ENCODE measurements around the gene NR1H4. TPM values are rescaled to one million over a fixed set of nuclear protein-coding genes. Genes with fewer than 3 reads are reported as not detected.

NR1H4 gene
- total RNA-seq, 1 donor from 2014 or later = not detected

DNA sequence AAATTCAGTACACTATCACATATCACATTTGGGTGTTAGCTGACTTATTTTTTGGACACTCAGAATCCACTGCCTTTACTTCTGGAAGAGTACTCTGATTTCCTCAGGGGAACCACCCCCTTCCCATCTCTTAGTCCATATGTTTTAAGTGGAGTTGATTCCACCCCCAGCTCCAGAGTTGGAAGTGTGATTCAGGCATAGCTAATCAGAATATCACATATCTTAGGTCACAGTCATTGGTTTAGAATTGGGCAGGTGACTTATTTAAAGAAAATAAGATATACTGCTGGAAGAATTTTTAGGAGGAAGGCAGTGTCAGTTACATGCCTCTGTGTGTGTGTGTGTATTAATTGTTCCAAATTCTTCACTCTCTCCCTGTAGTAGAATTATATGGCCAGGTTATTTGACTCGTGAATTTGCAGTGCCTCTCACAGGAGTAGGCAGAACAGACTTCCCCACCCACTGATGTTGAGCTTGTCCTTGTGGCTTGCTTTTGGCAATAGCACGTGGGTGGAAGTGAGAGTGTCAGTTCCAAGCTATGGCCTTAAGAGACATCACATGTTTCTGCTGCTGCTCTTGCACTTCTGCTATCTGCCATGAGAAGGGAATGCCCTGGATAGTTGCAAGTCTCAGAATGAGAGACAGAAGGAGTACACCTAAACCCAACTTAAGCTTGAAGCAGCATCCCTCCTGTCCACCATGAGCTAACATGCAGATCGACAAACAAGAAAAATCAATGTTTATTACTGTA lies 93.4 kb downstream of the NR1H4 start:
- H3K4me3 Mint-ChIP-seq (ENCODE audit: unreplicated experiment) = no peak overlapping the region
- DNase-seq (ENCODE audit: low read depth) (peak; percentile 15), FAIRE-seq (no peak)
- H3K36me3 Mint-ChIP-seq (ENCODE audit: low read depth, unreplicated experiment) = no peaks in the 10 kb centered on the region
- H4K20me1 ChIP-seq (ENCODE audit: insufficient read depth, low read length) = no peaks in the 10 kb centered on the region
- H3K27me3 ChIP-seq (ENCODE audit: insufficient read depth, low read length) = peaks cover 4% of the 10 kb centered on the region
- no peak overlapping the region for H3K9ac ChIP-seq (ENCODE audit: low read length)
- no peak overlapping the region for H3K27ac Mint-ChIP-seq (ENCODE audit: unreplicated experiment)
- H3K4me1 Mint-ChIP-seq (ENCODE audit: low read depth, unreplicated experiment) = peaks cover 7% of the 10 kb centered on the region
- peaks cover 13% of the 10 kb centered on the region for H3K27me3 Mint-ChIP-seq (ENCODE audit: low read depth, unreplicated experiment)
- H3K4me3 ChIP-seq (ENCODE audit: insufficient read depth, low read depth, low read length) = no peak overlapping the region
- no peak overlapping the region for H2AFZ ChIP-seq (ENCODE audit: low read depth, low read length)
- no peak for TF ChIP-seq EZH2 (IDR thresholded peaks at IDR 0.05; ENCODE audit: insufficient read depth, low read length)
- TF ChIP-seq, protein P1, sequence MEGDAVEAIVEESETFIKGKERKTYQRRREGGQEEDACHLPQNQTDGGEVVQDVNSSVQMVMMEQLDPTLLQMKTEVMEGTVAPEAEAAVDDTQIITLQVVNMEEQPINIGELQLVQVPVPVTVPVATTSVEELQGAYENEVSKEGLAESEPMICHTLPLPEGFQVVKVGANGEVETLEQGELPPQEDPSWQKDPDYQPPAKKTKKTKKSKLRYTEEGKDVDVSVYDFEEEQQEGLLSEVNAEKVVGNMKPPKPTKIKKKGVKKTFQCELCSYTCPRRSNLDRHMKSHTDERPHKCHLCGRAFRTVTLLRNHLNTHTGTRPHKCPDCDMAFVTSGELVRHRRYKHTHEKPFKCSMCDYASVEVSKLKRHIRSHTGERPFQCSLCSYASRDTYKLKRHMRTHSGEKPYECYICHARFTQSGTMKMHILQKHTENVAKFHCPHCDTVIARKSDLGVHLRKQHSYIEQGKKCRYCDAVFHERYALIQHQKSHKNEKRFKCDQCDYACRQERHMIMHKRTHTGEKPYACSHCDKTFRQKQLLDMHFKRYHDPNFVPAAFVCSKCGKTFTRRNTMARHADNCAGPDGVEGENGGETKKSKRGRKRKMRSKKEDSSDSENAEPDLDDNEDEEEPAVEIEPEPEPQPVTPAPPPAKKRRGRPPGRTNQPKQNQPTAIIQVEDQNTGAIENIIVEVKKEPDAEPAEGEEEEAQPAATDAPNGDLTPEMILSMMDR (IDR thresholded peaks at IDR 0.05; ENCODE audit: insufficient read depth, low read depth, low read length) = no peak
- H3K4me2 ChIP-seq (ENCODE audit: low read length) = no peak overlapping the region
- no peaks in the 10 kb centered on the region for H3K36me3 ChIP-seq (ENCODE audit: insufficient read depth, low read length)
- H3K9me3 ChIP-seq (ENCODE audit: insufficient read depth, low read depth, low read length) = no peaks in the 10 kb centered on the region
- no peaks in the 10 kb centered on the region for H3K79me2 ChIP-seq (ENCODE audit: insufficient read depth, low read length)
- no peak overlapping the region for H3K27ac ChIP-seq (ENCODE audit: low read depth, low read length)
- peaks cover 2% of the 10 kb centered on the region for H3K9me3 Mint-ChIP-seq (ENCODE audit: unreplicated experiment)
- no peaks in the 10 kb centered on the region for H3K4me1 ChIP-seq (ENCODE audit: insufficient read depth, low read length)

DNA sequence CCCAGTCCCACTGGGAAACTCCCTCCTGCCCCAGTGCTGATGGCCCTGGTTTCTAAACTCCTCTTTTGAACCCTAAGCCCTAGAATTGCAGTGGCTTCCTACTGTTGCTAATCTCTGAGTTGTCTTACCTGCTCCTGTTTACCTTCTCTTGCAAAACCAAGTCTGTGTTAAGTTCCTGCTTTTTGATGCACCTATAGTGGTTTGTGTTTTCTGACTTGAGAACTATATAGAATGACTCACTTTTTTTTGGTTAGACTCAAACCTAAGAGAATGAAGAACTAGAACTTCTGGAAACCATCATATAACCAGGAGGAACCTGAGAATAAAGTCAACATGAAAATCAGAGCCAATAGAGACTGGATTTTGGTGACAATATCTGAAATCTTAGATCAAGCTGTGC lies 94.3 kb downstream of the NR1H4 start:
- no peaks in the 10 kb centered on the region for H3K4me1 ChIP-seq (ENCODE audit: insufficient read depth, low read length)
- no peaks in the 10 kb centered on the region for H4K20me1 ChIP-seq (ENCODE audit: insufficient read depth, low read length)
- peak overlapping the region; percentile 3 for H3K4me3 Mint-ChIP-seq (ENCODE audit: unreplicated experiment)
- no peak overlapping the region for H3K4me2 ChIP-seq (ENCODE audit: low read length)
- no peaks in the 10 kb centered on the region for H3K36me3 Mint-ChIP-seq (ENCODE audit: low read depth, unreplicated experiment)
- FAIRE-seq = no peak
- H3K27ac ChIP-seq (ENCODE audit: low read depth, low read length) = no peak overlapping the region
- no peak for DNase-seq (ENCODE audit: low read depth)
- H3K4me3 ChIP-seq (ENCODE audit: insufficient read depth, low read depth, low read length) = no peak overlapping the region
- no peaks in the 10 kb centered on the region for H3K9me3 ChIP-seq (ENCODE audit: insufficient read depth, low read depth, low read length)
- H3K4me1 Mint-ChIP-seq (ENCODE audit: low read depth, unreplicated experiment) = peaks cover 7% of the 10 kb centered on the region
- peaks cover 17% of the 10 kb centered on the region for H3K27me3 Mint-ChIP-seq (ENCODE audit: low read depth, unreplicated experiment)
- TF ChIP-seq, protein P1 (IDR thresholded peaks at IDR 0.05; ENCODE audit: insufficient read depth, low read depth, low read length) = no peak
- no peak for TF ChIP-seq EZH2 (IDR thresholded peaks at IDR 0.05; ENCODE audit: insufficient read depth, low read length)
- H3K36me3 ChIP-seq (ENCODE audit: insufficient read depth, low read length) = no peaks in the 10 kb centered on the region
- H3K9me3 Mint-ChIP-seq (ENCODE audit: unreplicated experiment) = peaks cover 2% of the 10 kb centered on the region
- no peaks in the 10 kb centered on the region for H3K79me2 ChIP-seq (ENCODE audit: insufficient read depth, low read length)
- peaks cover 4% of the 10 kb centered on the region for H3K27me3 ChIP-seq (ENCODE audit: insufficient read depth, low read length)
- H3K27ac Mint-ChIP-seq (ENCODE audit: unreplicated experiment) = no peak overlapping the region
- H3K9ac ChIP-seq (ENCODE audit: low read length) = no peak overlapping the region
- no peak overlapping the region for H2AFZ ChIP-seq (ENCODE audit: low read depth, low read length)

DNA sequence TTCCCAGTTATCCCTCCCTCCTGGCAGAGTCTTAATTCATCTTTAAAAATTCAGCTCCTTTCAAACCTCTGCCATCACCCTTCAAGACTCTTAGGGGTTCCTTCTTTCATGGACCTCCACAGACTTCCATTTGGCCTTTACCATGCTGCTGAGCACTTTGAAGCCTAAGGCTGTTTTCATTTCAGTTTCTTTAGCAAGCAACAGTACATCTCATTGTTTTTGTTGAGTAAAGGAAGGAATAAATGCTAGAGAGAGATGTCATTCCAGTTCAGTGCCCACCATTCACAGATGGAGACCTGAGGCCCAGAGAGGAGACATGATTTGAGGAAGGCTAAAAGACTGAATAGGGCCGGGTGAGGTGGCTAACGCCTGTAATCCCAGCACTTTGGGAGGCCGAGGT lies 98.5 kb downstream of the NR1H4 start:
- H3K4me3 ChIP-seq (ENCODE audit: insufficient read depth, low read depth, low read length) = no peak overlapping the region
- DNase-seq (ENCODE audit: low read depth) (no peak), FAIRE-seq (no peak)
- Mint-ChIP-seq H3K4me3 (ENCODE audit: unreplicated experiment) (no peak overlapping the region), H3K27ac (ENCODE audit: unreplicated experiment) (no peak overlapping the region), H3K36me3 (ENCODE audit: low read depth, unreplicated experiment) (no peaks in the 10 kb centered on the region), H3K4me1 (ENCODE audit: low read depth, unreplicated experiment) (peaks cover 9% of the 10 kb centered on the region), H3K9me3 (ENCODE audit: unreplicated experiment) (peaks cover 2% of the 10 kb centered on the region), H3K27me3 (ENCODE audit: low read depth, unreplicated experiment) (peaks cover 22% of the 10 kb centered on the region)
- H3K4me1 ChIP-seq (ENCODE audit: insufficient read depth, low read length) = peaks cover 6% of the 10 kb centered on the region
- H3K36me3 ChIP-seq (ENCODE audit: insufficient read depth, low read length) = no peaks in the 10 kb centered on the region
- H3K9me3 ChIP-seq (ENCODE audit: insufficient read depth, low read depth, low read length) = no peaks in the 10 kb centered on the region
- no peak overlapping the region for H3K27ac ChIP-seq (ENCODE audit: low read depth, low read length)
- peaks cover 35% of the 10 kb centered on the region for H3K79me2 ChIP-seq (ENCODE audit: insufficient read depth, low read length)
- H4K20me1 ChIP-seq (ENCODE audit: insufficient read depth, low read length) = no peaks in the 10 kb centered on the region
- H3K27me3 ChIP-seq (ENCODE audit: insufficient read depth, low read length) = peaks cover 4% of the 10 kb centered on the region
- H3K9ac ChIP-seq (ENCODE audit: low read length) = no peak overlapping the region
- no peak overlapping the region for H3K4me2 ChIP-seq (ENCODE audit: low read length)
- H2AFZ ChIP-seq (ENCODE audit: low read depth, low read length) = no peak overlapping the region
- TF ChIP-seq EZH2 (IDR thresholded peaks at IDR 0.05; ENCODE audit: insufficient read depth, low read length) = no peak
- TF ChIP-seq, protein P1 (IDR thresholded peaks at IDR 0.05; ENCODE audit: insufficient read depth, low read depth, low read length) = no peak

Measured in astrocyte (in vitro differentiated cells and primary cell).